PC-9 (cell line): ENCODE measurements around the gene JOSD1. TPM values are rescaled to one million over a fixed set of nuclear protein-coding genes. Genes with fewer than 3 reads are reported as not detected.
A peak's percentile ranks its signal among the peaks of the same experiment; 100 is the strongest.

Source experiments
- BruUV-seq: library from RNA; stranded (reverse); fragments of 400-500 nt; replicated peaks from 2 replicates; lab custom pipeline; 2021; lab: Mats Ljungman, UMichigan
- CTCF ChIA-PET: fragments of 300-600 bp; sonication (Branson Sonifier 250); formaldehyde crosslinking; loops from one replicate; lab custom pipeline; 2022; ENCODE audit warnings: antibody characterized with exemption; lab: Charles Lee
- POLR2A ChIA-PET: fragments of 300-600 bp; sonication (Branson Sonifier 250); formaldehyde crosslinking; loops from one replicate; lab custom pipeline; 2022; ENCODE audit warnings: antibody characterized with exemption; ENCODE audit not compliant: unreplicated experiment; lab: Charles Lee
- DNase-seq, 2 experiments: peaks; one replicate each; pipeline versions ENCODE4 v3.0.0 to v3.0.0-alpha.2; 2015 to 2022; ENCODE audit warnings: mixed read lengths in 1 of 2
- H2AFZ ChIP-seq: fragments of 200-600 bp; sonication (generic); 2 replicates; pipeline ENCODE4 v1.8.1; 2017; ENCODE audit warnings: antibody characterized with exemption
- H3F3A ChIP-seq: fragments of 200-600 bp; sonication (generic); 2 replicates; pipeline ENCODE4 v1.8.1; 2017; ENCODE audit warnings: antibody characterized with exemption, mild to moderate bottlenecking, low read depth; ENCODE audit not compliant: insufficient read depth
- H3K27ac ChIP-seq: fragments of 200-600 bp; sonication (generic); 2 replicates; pipeline ENCODE4 v1.6.1; 2016; ENCODE audit warnings: mixed run types
- H3K27me3 ChIP-seq: fragments of 200-600 bp; sonication (generic); 2 replicates; pipeline ENCODE4 v1.6.1; 2016; ENCODE audit warnings: low read depth, mixed run types; ENCODE audit not compliant: insufficient read depth
- H3K36me3 ChIP-seq: fragments of 200-600 bp; sonication (generic); 2 replicates; pipeline ENCODE4 v1.6.1; 2016; ENCODE audit warnings: low read depth, mixed run types
- H3K4me1 ChIP-seq: fragments of 200-600 bp; sonication (generic); replicated peaks from 2 replicates; pipeline ENCODE4 v1.6.1; 2016; ENCODE audit warnings: mixed run types; ENCODE audit not compliant: insufficient read depth
- H3K4me2 ChIP-seq: fragments of 200-600 bp; sonication (generic); 2 replicates; pipeline ENCODE4 v1.6.1; 2017; ENCODE audit warnings: mixed run types
- H3K4me3 ChIP-seq: fragments of 200-600 bp; sonication (generic); 2 replicates; pipeline ENCODE4 v1.6.1; 2016; ENCODE audit warnings: mixed run types
- H3K79me2 ChIP-seq: fragments of 200-600 bp; sonication (generic); 2 replicates; pipeline ENCODE4 v1.6.1; 2017; ENCODE audit warnings: low read depth, mixed run types
- H3K9me2 ChIP-seq: fragments of 200-600 bp; sonication (generic); 2 replicates; pipeline ENCODE4 v1.8.1; 2017; ENCODE audit warnings: mild to moderate bottlenecking; ENCODE audit not compliant: insufficient read depth
- H3K9me3 ChIP-seq: fragments of 200-600 bp; sonication (generic); 2 replicates; pipeline ENCODE4 v1.8.1; 2016; ENCODE audit warnings: low read depth; ENCODE audit not compliant: insufficient read depth
- H4K20me1 ChIP-seq: fragments of 200-600 bp; sonication (generic); 2 replicates; pipeline ENCODE4 v1.8.1; 2017; ENCODE audit not compliant: insufficient read depth
- CTCF ChIP-seq: fragments of 200-600 bp; sonication (generic); conservative IDR thresholded peaks from 2 replicates; pipeline ENCODE4 v1.6.1; 2017; ENCODE audit warnings: mixed run types, antibody characterized with exemption, mild to moderate bottlenecking, moderate library complexity
- EZH2 ChIP-seq: fragments of 200-600 bp; sonication (generic); IDR thresholded peaks from 2 replicates; pipeline ENCODE4 v1.8.0; 2017; ENCODE audit warnings: antibody characterized with exemption, low read depth
- intact Hi-C: fragments of 100-400 bp; cut with micrococcal nuclease; formaldehyde crosslinking; loops from one replicate; pipeline ENCODE4 v1.10.0; 2022; ENCODE audit not compliant: unreplicated experiment
- total RNA-seq: library from RNA; stranded (reverse); gene quantifications from 2 replicates; pipeline ENCODE4 v1.2.3, GENCODE V29; 2021

JOSD1 gene
- total RNA-seq, 1 experiment from 2014 or later: 102 TPM

DNA sequence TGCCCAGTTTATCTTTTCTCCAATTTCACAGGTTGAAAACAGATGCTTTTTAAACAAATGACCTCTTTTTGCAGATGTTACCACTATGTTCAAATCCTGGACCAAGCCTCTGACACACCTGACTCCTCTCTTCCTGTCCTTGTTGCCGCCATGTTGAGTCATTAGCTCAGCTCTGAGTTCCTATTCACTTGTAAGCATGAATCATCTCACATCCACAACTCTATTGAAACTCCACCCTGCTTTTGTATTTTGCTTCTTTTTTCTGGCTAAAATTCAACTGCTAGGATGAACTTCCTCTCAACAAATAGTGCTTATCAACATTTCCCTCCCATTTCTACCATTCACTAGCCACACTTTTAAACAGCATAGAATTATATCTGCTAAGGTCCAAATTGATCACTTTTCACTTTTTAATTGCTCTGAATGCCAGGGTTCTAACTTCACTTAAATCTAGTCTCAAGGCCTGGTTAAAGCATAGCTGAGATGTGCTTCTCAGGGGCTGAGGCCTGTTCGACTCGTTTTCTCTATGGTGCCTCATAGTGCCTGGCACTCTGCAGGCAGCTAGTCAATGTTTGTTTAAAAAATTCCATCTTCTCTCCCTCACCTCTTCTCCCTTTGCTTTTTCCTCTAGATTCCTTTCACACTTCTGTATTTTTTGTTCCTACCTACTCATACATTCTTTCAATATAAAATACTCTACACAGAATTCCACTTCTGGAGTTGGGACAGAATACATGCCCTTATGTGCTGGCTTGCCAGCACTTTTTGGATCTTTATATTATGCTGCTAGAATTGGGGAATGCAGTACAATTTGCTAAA is 3.9 kb downstream of the JOSD1 start:
- POLR2A ChIA-PET: interaction anchor here (0.6 to 1.6 kb wide), 8 partner anchors 9 to 697 kb away, joined by 3 to 12 read pairs (median 5); partner anchors contain the start of genes GTPBP1 and TOMM22
- CTCF ChIA-PET: interaction anchor here (0.7 kb wide), 1 partner anchor 121 kb away, joined by 3 read pairs; no protein-coding TSS in a partner anchor
- no TSS peak for BruUV-seq
- Histone ChIP-seq H3K4me3 (peak overlapping the region; percentile 82), H2AFZ (no peak overlapping the region), H3K36me3 (peaks cover 43% of the 10 kb centered on the region; the same call in 1 of the 2 replicates), H3K9me2 (no peaks in the 10 kb centered on the region), H4K20me1 (peaks cover 14% of the 10 kb centered on the region; the same call in 1 of the 2 replicates), H3K4me2 (peak overlapping the region; percentile 92), H3K4me1 (peaks cover 56% of the 10 kb centered on the region), H3K9me3 (no peaks in the 10 kb centered on the region), H3F3A (peaks cover 61% of the 10 kb centered on the region), H3K27ac (peak overlapping the region; percentile 88), H3K27me3 (no peaks in the 10 kb centered on the region), H3K79me2 (peaks cover 81% of the 10 kb centered on the region)
- DNase-seq: peak; percentile 64 to 89
- TF ChIP-seq EZH2 (no peak), CTCF (no peak)
- intact Hi-C loops: loop anchor here (2.0 kb wide), 1 partner anchor 58 kb away; the partner anchor contains the start of gene SUN2

DNA sequence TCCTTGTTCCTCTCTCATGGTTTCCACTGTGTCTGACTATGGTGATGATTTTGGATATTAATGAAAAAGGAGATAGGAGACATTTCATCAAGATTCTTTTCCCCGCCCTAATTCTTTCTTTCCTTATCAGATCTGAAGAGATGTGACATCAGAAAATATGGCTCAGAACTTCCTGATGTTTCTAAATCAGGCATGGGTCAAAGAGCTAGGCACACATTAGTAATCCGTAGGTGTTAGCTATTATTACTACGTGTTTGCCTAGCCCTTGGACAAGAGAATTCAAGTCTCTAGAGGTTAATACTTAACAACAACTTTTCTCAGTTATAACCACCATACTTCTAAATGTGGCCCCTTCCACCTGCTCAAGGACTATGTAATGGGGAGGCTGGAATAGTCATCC is 5.8 kb downstream of the JOSD1 start:
- CTCF ChIA-PET: interaction anchor here (0.6 to 2.9 kb wide), 3 partner anchors 13 to 1063 kb away, joined by 3 to 16 read pairs (median 4); partner anchors contain the start of gene TOMM22
- peaks cover 93% of the 10 kb centered on the region for H3K79me2 ChIP-seq
- H3F3A ChIP-seq: peaks cover 58% of the 10 kb centered on the region
- H3K9me3 ChIP-seq: no peaks in the 10 kb centered on the region
- H3K4me1 ChIP-seq: peaks cover 52% of the 10 kb centered on the region
- peaks cover 14% of the 10 kb centered on the region; the same call in 1 of the 2 replicates for H4K20me1 ChIP-seq
- intact Hi-C loops: no loop called here
- H3K4me2 ChIP-seq: peak overlapping the region; percentile 92
- BruUV-seq: no TSS peak
- H2AFZ ChIP-seq: no peak overlapping the region
- no peaks in the 10 kb centered on the region for H3K27me3 ChIP-seq
- TF ChIP-seq CTCF (no peak), EZH2 (no peak)
- POLR2A ChIA-PET: interaction anchor here (0.6 to 1.3 kb wide), 10 partner anchors 11 to 822 kb away, joined by 3 to 22 read pairs (median 4); partner anchors contain the start of gene GTPBP1
- peak in 1 of 2 experiments; percentile 94 for DNase-seq
- no peaks in the 10 kb centered on the region for H3K9me2 ChIP-seq
- peak overlapping the region; percentile 27; the same call in 1 of the 2 replicates for H3K4me3 ChIP-seq
- peak overlapping the region; percentile 88 for H3K27ac ChIP-seq
- peaks cover 50% of the 10 kb centered on the region for H3K36me3 ChIP-seq

DNA sequence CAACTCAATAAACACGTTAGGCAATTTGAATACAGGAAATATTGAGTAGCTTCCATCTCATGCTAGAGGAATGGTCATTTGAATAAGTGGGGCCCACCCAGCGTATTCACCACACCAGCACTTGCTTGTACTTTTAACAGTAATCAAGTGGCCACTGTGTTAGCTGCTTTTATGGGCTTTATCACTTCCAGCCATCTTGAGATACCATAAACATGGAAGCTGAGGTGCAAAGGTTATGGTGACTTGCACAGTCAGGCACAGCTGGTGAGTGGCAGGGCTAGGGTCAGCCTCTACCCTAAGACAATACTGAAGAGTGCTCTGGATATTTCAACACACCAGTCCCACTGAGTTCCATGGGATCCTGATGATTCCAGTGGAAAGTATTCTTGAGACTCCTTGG is 6.7 kb downstream of the JOSD1 start:
- intact Hi-C loops: no loop called here
- ChIA-PET CTCF (interaction anchor here (2.9 kb wide), 1 partner anchor 12 kb away, joined by 16 read pairs; the partner anchor contains the start of gene TOMM22), POLR2A (no interaction called here)
- H3K4me2 ChIP-seq: peak overlapping the region; percentile 92
- H3K27me3 ChIP-seq: no peaks in the 10 kb centered on the region
- BruUV-seq: no TSS peak
- no peak overlapping the region for H3K4me3 ChIP-seq
- H3K9me2 ChIP-seq: no peaks in the 10 kb centered on the region
- no peak overlapping the region for H2AFZ ChIP-seq
- H3K27ac ChIP-seq: peak overlapping the region; percentile 88
- H3K9me3 ChIP-seq: no peaks in the 10 kb centered on the region
- peaks cover 93% of the 10 kb centered on the region for H3K79me2 ChIP-seq
- H4K20me1 ChIP-seq: peaks cover 14% of the 10 kb centered on the region; the same call in 1 of the 2 replicates
- peaks cover 52% of the 10 kb centered on the region for H3K4me1 ChIP-seq
- peaks cover 61% of the 10 kb centered on the region for H3F3A ChIP-seq
- peaks cover 54% of the 10 kb centered on the region for H3K36me3 ChIP-seq
- TF ChIP-seq CTCF (no peak), EZH2 (no peak)
- no peak for DNase-seq
